Right lobe of liver (tissue), 6 donors: ENCODE data around the gene CD7. TPM values are rescaled to one million over a fixed set of nuclear protein-coding genes. Genes with fewer than 3 reads are reported as not detected.

Experiments
- ATAC-seq, 4 donors: fragments of 200-7000 bp; cut with Tn5 transposase; one replicate each; pipeline ENCODE4 v1.9.1; 2020; ENCODE audit warnings: mild to moderate bottlenecking in 4 of 4, moderate library complexity in 4 of 4
- DNase-seq, 3 donors: peaks; one replicate each; pipeline ENCODE4 v3.0.0-alpha.2; 2020
- H3K27ac ChIP-seq, 3 donors: fragments of 200-600 bp; one replicate each; pipeline ENCODE4 v1.8.0; 2022
- H3K27me3 ChIP-seq, 2 donors: fragments of 200-600 bp; one replicate each; pipeline ENCODE4 v1.8.0; 2022
- H3K36me3 ChIP-seq, 4 donors: fragments of 200-600 bp; sonication (generic) in 1 of 4; one replicate each; pipeline versions ENCODE4 v1.5.1 to v1.8.0; 2017 to 2022; ENCODE audit warnings: control low read depth in 1 of 4
- H3K4me1 ChIP-seq, 4 donors: fragments of 200-600 bp; sonication (generic) in 1 of 4; one replicate each; pipeline versions ENCODE4 v1.5.1 to v1.8.0; 2017 to 2022; ENCODE audit warnings: control low read depth in 1 of 4
- H3K4me3 ChIP-seq, 3 donors: fragments of 200-600 bp; one replicate each; pipeline ENCODE4 v1.8.0; 2022
- H3K9me3 ChIP-seq, 4 donors: fragments of 200-600 bp; sonication (generic) in 1 of 4; one replicate each; pipeline versions ENCODE4 v1.5.1 to v1.8.0; 2017 to 2022; ENCODE audit warnings: control low read depth in 1 of 4
- POLR2A ChIP-seq: fragments of 450-650 bp; IDR thresholded peaks from one replicate; pipeline ENCODE4 v1.6.1; 2017; ENCODE audit warnings: antibody characterized with exemption, mild to moderate bottlenecking
- WGBS: methylation state at CpG from one replicate; pipeline ENCODE4 v1.1.6; 2018; ENCODE audit warnings: low coverage, low lambda C conversion rate; ENCODE audit not compliant: insufficient coverage; ENCODE audit errors: missing lambda C conversion rate; 5-methylcytosine and 5-hydroxymethylcytosine counted together
- intact Hi-C, 2 donors: fragments of 100-400 bp; cut with DNase I; formaldehyde crosslinking; loops; one replicate each; pipeline versions ENCODE4 v1.11.2 to v1.14.1; 2022
- total RNA-seq, 6 experiments: library from RNA; depleted of rRNA in 2 of 6; stranded (reverse); fragments of >200 nt in 2 of 6; fragmentation: NEBNext Ultra II Directional in 3 of 6; extraction: Animal tissue kit (Norgen Biotek cat#: 25700) in 3 of 6; gene quantifications; one replicate each; pipeline versions ENCODE4 v1.1.0 to v1.2.4, GENCODE V29; 2016 to 2023
- TF ChIP-seq, protein P1 (sequence below), 4 donors: fragments of 200-600 bp in 3 of 4; fragments of 450-650 bp in 1 of 4; IDR thresholded peaks; one replicate each; pipeline versions ENCODE4 v1.5.1 to v1.8.0; 2016 to 2022; ENCODE audit warnings: antibody characterized with exemption in 4 of 4, mild to moderate bottlenecking in 2 of 4
- donor health status: DM: no; HTN: yes; CAD: no.
- donor health status: DM: no; HTN: no; CAD: no.
- donor health status: DM: no; HTN: no; CAD: no.
- donor health status: DM: no; HTN: yes; CAD: no.
- donor health status: DM: no; HTN: yes; CAD: no.

CD7 gene
- total RNA-seq, 6 experiments from 2014 or later: 0.31 to 3.2 (median 1.3) TPM

DNA sequence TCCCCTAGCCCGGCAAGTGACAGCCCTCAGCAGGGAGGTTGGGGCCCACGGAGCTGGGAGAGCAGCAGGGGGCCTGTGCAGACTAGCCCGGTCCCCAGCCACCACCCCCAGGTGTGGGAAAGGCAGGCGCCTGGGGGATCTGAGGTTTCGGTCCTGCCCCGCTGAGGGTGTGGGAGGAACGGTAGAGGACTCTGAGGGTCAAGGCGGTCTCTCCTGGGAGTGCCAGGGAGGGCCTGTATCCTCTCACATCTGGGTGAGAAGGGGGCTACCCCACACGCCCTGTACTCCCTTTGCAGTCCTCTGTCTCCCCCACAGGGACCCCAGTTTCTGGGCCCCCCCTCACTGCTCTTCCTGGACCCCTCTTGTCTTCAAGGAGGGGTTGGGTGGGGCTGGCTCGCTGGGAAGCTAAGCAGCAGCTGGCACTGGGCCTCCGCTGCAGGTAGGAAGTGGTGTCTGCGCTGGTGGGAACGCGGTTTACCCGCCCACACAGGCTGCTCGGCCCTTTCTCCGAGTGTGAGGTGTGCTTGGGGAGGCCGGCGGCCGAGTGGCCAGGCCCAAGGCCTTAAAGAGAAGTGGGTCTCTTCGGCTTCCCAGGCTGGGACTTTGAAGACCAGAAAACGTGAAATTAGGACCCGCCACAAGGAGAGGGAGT, 15.4 kb downstream of the CD7 start:
- ATAC-seq: no peak
- TF ChIP-seq POLR2A: no peak
- TF ChIP-seq, protein P1, sequence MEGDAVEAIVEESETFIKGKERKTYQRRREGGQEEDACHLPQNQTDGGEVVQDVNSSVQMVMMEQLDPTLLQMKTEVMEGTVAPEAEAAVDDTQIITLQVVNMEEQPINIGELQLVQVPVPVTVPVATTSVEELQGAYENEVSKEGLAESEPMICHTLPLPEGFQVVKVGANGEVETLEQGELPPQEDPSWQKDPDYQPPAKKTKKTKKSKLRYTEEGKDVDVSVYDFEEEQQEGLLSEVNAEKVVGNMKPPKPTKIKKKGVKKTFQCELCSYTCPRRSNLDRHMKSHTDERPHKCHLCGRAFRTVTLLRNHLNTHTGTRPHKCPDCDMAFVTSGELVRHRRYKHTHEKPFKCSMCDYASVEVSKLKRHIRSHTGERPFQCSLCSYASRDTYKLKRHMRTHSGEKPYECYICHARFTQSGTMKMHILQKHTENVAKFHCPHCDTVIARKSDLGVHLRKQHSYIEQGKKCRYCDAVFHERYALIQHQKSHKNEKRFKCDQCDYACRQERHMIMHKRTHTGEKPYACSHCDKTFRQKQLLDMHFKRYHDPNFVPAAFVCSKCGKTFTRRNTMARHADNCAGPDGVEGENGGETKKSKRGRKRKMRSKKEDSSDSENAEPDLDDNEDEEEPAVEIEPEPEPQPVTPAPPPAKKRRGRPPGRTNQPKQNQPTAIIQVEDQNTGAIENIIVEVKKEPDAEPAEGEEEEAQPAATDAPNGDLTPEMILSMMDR (IDR thresholded peaks at IDR 0.05): no peak
- whole genome bisulfite sequencing: 59% methylated on average over 9 of the region's 23 CpGs
- peak in 1 of 3 donors; percentile 34 for DNase-seq
- H3K9me3 ChIP-seq: no peaks in the 10 kb centered on the region
- no peaks in the 10 kb centered on the region for H3K36me3 ChIP-seq
- H3K4me1 ChIP-seq: peaks cover 0 to 21% (median 7%) of the 10 kb centered on the region in 4 donors
- H3K4me3 ChIP-seq: no peak overlapping the region
- no peak overlapping the region for H3K27ac ChIP-seq
- no peaks in the 10 kb centered on the region for H3K27me3 ChIP-seq
- intact Hi-C loops: no loop called here

DNA sequence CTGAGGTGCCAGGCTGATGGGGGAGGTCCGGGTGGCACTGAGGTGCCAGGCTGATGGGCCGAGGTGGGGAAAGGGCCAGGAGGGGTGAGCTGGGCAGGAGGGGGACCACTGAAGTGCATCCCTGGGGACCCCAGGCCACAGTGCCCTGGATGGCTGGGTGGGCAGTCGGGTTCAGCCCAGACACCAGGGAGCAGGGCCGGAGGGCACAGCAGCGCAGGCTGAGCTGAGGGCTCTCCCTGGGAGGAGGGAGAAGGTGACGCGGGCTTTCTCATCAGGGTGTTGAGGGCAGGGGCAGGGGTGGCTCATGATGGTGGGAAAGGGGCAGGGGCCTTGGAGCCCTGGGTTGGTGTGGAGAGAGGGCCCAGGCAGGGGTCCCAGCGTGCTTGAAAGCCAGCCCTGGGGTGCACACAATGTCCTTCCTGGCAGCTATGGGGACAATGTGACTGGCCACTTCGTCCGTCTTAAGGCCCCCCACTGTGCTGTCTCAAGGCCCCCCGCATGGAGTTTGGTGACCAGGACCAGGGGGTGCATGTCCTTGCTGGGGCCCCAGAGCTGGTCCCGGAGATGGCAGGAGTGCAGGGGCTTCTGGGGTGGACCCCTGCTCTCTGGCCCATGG, 16.0 kb downstream of the CD7 start:
- H3K4me3 ChIP-seq: no peak overlapping the region
- intact Hi-C loops: no loop called here
- H3K9me3 ChIP-seq: no peaks in the 10 kb centered on the region
- H3K27me3 ChIP-seq: no peaks in the 10 kb centered on the region
- TF ChIP-seq, protein P1 (IDR thresholded peaks at IDR 0.05): no peak
- TF ChIP-seq POLR2A: no peak
- peak in 1 of 3 donors; percentile 50 for DNase-seq
- no peak for ATAC-seq
- H3K27ac ChIP-seq: no peak overlapping the region
- peaks cover 0 to 21% (median 7%) of the 10 kb centered on the region in 4 donors for H3K4me1 ChIP-seq
- no peaks in the 10 kb centered on the region for H3K36me3 ChIP-seq
- 100% methylated on average over 2 of the region's 12 CpGs for WGBS

DNA sequence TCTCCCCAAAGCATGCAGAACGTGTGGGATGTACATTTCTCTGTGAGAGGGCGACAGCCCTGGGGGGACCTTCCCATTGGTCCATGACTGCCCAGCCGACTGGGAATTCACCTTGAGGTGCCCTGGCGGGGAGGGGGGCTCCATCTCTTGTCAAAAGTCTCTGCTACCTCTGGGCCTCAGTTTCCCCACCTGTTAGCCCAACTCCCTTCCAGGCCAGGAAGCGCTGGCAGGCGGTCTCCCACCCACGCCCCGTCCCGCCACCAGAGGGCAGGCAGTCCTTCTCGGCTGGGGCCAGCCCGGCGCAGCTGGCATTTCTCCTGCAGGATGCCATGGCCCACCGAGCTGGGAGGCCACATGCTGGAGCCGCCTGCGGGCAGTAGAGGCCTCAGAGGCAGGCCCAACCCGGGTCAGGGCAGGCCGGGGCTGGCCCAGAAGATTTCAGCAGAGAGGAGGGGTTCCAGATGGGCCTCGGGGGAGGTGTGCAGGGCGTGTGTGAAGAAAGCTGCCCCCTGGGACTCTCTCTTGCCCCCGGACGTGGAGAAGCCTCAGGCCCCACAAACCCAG, 16.6 kb downstream of the CD7 start:
- H3K27ac ChIP-seq: no peak overlapping the region

DNA sequence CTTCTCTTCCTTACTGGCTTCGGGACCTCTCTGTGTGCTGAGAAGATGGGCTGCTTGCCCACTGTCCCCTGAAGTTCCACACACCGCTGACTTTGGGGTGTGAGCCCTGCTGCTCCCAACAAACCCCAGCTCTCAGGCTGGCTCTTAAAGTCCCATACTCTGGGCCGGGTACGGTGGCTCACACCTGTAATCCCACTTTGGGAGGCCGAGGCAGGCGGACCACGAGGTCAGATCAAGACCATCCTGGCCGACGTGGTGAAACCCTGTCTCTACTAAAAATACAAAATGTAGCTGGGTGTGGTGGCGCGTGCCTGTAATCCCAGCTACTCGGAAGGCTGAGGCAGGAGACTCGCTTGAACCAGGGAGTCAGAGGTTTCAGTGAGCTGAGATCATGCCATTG, 17.2 kb downstream of the CD7 start:
- Histone ChIP-seq H3K4me3 (no peak overlapping the region), H3K27me3 (no peaks in the 10 kb centered on the region), H3K4me1 (peaks cover 0 to 31% (median 9%) of the 10 kb centered on the region in 4 donors), H3K9me3 (no peaks in the 10 kb centered on the region), H3K36me3 (no peaks in the 10 kb centered on the region), H3K27ac (no peak overlapping the region)
- TF ChIP-seq POLR2A: no peak
- TF ChIP-seq, protein P1 (IDR thresholded peaks at IDR 0.05): no peak
- no peak for DNase-seq
- ATAC-seq: no peak
- 83% methylated on average over 8 of the region's 13 CpGs for WGBS
- intact Hi-C loops: no loop called here

More for the DNA sequence above, 16.6 kb downstream of the CD7 start:
- Histone ChIP-seq H3K36me3 (no peaks in the 10 kb centered on the region), H3K4me3 (no peak overlapping the region), H3K9me3 (no peaks in the 10 kb centered on the region), H3K4me1 (peaks cover 0 to 26% (median 8%) of the 10 kb centered on the region in 4 donors), H3K27me3 (no peaks in the 10 kb centered on the region)
- DNase-seq (peak; percentile 72 to 79 (median 74)), ATAC-seq (peak in 3 of 4 donors; percentile 7 to 31 (median 8))
- TF ChIP-seq POLR2A: no peak
- TF ChIP-seq, protein P1 (IDR thresholded peaks at IDR 0.05): peak; percentile 57 to 78 (median 63)
- intact Hi-C loops: no loop called here
- 51% methylated on average over 5 of the region's 21 CpGs for WGBS
